IPS-NIHi7 (cell line): ENCODE measurements around the gene SPEM1.

Experiments used
- DNase-seq: peaks from one replicate; pipeline ENCODE4 v3.0.0; 2012; ENCODE audit warnings: mixed read lengths; ENCODE audit errors: extremely low spot score

Gene SPEM1

DNA sequence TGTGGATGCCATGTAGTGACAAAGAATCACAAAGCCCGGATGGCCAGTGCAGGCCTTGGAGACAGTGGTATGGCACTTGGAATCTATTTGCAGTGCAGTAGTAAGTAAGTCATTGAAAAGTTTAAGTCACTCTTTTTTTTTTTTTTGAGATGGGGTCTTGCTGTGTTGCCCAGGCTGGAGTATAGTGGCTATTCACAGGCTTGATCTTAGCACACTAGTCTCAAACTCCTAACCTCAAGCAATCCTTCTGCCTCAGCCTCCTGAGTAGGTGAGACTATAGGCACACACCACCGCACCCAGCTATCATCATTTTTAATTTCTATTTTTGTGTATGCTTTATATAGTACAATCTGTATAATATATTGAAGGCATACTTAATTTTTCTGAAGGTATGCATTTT lies 21.5 kb upstream of the SPEM1 start:
- no peak for DNase-seq

DNA sequence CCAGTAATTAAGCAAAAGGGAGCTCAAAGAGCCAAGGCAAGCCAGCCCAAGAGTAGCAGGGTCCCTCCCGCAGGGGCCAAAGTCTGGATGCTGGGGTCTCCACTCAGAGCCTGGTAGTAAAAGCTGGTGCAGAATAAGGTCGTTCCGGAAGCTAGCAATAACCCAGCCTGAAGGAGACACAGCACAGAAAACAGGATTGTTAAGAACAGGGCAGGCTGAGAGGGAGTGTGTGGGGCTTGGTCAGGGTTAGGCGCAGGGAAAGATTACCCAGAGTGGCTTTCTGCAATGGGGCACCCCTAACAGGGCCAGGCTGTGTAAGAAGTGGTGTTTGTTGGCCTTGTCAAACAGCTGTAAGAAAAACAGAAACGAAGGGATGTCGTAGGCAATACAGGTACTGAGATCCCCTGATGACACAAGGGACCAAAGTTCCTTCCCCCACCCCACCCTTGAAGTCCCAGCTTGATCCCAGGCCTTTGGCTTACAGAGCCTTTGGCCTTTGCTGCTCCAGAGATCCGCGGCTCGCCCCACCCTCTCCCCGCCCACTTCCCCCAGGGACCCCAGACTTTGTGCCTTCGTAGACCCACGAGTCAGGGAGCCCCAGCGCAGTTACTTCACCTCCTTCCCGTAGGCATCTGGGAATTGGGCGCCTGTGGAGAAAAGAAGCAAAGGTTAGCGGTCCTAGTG lies 16.9 kb upstream of the SPEM1 start:
- no peak for DNase-seq

DNA sequence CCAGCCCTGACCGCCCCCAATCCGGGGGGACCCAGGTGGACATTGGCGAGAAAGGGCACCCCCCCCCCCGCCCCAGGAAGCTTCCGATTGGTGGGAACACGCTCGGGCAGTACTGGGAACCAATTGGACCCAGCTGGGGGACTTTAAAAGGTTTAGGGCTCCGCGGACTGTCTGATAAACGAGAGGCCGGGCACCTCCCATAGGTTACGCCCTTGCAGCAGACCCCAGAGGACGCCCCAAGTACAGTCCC lies 16.5 kb upstream of the SPEM1 start:
- DNase-seq = peak; percentile 73

DNA sequence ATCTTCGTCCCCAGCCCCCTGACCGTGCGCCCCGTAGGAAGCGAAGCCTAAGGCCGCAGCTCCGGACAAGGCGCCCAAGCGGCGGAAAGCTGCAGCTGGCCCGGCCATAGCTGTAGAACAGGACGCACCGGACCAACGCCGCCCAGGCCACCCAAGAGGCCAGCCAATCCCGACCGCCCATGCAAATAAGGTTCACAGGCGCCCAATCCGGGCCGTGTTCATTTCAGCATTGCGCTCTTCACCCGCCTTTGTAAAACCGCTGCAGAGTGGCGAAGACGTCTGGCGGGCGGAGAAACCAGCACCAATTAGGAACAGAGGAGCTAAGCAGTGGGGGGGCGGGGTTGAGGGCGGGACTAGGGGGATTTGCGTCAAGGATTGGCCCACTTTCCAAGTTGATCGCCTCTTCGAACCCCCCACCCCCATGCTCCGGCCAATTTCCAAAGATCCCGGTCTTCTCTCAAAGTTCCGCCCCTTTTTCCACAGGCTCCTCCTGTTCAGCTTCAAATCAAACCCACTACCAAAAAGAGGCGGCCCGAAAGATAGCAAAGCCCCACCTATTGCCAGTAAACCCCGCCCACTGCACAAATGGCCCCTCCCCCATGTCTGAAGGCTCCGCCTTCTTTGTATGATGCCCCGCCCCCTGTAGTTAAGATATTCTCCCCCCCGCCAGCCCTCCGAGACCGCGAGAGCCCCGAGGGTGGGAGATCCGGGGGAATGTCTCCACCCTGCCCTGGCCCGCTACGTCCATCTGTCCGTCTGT lies 16.0 kb upstream of the SPEM1 start, which contains the start of gene TMEM256:
Gene TMEM256, minus strand, starts transcription at position 121 of the 760 bp plus-strand sequence. Its CDS starts 13 bp downstream, at position 108.
- DNase-seq = peak; percentile 90

DNA sequence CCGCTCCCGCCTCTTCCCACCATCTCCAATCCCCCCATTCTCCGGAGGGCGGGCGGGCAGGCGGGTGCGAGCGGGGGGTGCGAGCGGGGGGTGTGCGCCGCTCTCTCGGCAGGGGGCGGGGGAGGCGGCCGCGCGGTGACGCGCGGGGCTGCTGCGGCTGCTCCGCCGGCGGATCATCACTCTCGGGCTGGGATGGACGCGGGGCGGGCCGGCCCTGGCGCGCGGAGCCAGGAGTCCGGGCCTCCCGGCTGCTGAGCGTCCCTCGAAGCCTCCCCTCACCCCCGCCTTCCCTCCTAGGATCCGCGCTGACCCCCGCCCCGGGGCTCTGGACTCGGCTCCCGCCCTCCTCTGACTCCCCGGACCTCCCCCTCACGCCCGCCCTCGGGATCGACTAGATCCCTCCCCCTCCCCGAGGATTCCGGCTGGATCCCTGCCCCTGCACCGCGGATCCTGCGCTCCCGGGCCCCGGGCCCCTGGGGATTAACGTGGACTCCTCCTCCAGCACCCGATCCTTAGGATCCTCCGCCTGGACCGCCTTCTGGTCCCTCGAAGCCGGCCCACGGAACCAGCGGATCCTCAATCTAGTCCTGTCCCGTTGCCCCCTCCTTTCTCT lies 15.3 kb upstream of the SPEM1 start:
- DNase-seq = no peak

DNA sequence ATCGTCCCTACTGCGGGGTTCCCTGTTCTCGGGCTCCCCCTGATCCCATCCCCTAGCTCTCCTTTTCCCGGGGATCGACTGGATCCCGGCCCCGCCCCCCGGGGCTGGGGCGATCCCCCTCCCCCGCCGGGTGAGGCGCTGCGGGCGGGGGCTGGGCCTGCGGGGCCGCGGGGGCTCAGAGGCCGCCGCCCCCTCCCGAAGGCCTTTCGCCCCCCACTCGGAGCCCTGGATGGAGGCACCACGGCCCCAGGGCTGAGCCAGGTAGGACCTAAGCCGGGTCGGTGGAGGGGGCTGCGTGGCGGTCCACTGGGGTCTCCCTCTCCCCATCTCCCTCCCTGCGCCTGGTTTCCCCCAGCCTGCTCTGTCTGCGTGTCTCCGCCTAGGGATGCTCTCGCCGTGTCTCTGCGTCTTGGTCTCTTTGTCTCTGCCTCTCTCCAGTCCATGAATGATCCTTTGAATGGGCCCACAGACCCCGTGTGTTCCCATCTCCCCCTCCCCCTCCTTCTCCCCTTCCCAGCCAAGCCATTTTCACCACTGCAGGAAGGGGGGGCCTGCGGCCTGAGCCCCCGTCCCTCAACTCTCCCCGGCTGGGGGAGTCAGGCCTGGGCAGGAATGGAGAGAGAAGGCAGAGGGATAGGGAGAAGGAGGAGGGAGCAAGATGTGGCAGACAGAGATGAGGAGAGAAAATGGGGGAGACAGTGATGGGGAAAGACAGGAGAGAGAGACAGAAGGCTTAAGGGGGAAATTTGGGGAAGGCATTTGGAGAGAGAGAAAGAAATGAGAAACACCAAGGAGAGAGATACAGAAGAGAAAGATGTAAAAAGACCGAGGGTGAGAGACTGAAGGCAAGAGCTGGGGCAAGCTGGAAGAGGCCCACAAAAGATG lies 14.5 kb upstream of the SPEM1 start:
- no peak for DNase-seq

DNA sequence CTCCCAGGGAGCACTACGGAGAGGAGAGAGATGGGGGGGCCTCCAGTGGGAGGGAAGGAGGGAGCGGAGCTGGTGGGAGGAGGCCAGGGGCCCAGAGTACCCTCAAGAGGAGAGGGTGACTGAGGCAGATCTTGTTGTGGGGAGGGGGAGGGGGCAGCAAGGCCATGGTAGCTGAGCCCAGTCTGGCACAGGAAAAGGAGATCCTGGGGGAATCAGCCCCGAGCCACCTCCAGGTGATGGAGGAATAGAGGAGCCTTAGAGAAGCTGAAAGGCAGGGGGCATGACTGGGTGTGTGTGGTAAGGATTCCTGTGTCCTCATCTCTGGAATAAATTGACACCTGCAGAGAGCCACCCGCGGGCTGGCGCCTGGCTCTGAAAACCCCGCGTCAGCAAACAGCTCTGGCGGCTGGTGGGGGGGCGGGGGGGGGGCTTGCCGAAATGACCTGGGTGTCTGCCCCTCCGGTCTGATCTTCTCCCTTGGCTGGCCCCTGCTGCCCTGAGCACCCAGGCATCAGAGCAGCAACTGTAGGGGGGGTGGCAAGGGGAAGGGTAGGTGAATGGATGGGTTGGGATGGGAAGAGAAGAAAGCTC lies 13.8 kb upstream of the SPEM1 start:
- no peak for DNase-seq

DNA sequence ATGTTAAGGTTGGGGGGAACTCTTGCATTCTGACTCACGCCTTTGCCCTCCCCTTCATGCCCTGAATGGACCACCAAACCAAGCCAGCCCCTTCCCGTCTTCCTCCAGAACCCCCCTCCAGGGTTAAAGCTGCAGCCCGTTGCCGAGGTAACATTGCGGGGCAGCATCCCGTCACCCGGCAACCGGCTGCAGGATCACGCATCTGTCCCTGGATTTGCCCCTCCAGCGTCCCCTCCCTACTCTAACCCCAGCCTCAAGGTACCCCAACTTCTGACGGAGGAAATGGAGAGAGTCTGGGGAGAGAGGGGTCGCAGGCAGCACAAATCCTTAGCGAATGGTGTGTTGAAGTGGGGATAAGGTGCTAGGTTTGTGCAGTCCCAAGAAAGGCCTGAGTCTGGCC lies 13.0 kb upstream of the SPEM1 start:
- DNase-seq = no peak

DNA sequence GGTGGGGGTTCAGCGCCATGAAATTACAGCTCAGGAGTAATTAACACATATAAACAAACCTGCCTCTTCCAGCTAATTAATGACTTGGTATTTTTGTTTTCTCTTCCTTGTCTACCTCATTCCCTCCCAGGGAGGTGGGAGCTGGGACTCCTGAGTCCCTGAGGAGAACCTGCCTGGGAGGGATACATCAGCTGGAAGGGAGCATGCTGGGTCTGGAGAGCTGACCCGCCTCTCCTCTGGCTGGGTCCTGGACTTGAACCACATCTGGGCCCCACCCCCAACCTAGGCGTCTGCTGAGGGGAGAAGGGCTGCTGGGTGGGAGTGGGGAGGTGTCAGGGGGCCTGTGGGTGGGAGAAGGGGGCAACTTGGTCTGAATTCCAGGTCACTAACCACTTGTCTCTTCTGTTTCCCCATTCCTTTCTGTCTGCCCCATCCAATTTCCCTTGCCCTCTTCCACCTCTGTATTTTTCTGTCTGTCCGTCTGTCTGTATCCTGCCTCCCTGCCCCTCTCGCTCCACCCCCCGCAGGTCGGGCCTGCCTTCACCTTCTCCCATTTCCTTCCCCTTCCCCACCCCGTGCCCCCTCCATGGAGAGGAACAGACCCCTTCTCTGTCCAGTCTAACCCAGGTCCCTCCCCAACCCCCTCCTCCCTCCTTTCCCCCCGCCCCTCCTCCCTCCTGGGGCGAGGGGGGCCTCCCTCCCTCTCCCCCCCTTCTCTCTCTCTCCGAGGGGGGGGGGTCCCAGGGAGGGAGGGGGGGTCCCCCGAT lies 12.5 kb upstream of the SPEM1 start, which contains the start of gene NLGN2:
Gene NLGN2, plus strand, starts transcription at position 361 of the 767 bp plus-strand sequence. CDS start 411 bp downstream, outside the sequence.
- no peak for DNase-seq

DNA sequence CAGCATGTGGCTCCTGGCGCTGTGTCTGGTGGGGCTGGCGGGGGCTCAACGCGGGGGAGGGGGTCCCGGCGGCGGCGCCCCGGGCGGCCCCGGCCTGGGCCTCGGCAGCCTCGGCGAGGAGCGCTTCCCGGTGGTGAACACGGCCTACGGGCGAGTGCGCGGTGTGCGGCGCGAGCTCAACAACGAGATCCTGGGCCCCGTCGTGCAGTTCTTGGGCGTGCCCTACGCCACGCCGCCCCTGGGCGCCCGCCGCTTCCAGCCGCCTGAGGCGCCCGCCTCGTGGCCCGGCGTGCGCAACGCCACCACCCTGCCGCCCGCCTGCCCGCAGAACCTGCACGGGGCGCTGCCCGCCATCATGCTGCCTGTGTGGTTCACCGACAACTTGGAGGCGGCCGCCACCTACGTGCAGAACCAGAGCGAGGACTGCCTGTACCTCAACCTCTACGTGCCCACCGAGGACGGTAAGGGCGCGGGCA lies 11.8 kb upstream of the SPEM1 start:
- no peak for DNase-seq

DNA sequence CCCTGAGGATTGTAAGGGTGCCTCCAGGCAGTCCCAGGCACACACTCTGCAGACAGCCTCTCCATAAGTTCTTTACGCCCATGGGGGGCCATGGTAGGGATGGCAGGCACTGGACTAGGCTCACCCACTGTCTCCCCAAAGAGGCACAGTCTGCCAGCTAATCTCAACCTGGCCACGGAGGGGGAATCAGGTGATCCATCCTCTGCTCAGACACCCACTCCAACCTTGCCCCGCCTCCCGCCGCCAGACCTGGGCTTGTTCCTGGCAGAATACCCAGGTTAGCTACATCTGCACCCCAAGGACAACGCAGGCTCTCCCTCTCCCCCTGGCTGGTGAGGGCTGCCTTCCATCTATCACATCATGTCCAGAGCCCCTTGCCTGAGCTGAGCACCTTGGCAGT lies 11.3 kb upstream of the SPEM1 start:
- no peak for DNase-seq

DNA sequence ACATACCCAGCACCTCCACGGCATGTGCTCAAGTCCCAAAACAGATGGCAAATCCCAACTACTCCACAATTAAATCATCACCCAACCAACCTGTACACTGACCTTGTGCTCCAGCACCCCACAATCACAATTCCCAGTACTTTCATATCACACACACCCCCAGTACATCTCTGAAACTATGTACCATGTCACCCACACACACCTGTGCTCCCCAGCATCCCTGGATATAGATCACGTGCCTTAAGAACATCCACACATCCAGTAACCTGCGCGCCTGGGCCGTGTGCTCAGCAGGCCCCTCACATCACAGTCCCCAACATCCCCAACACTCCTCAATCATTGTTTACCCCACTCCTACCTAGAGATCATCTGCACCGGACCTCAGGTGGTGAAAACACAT lies 10.4 kb upstream of the SPEM1 start:
- no peak for DNase-seq

DNA sequence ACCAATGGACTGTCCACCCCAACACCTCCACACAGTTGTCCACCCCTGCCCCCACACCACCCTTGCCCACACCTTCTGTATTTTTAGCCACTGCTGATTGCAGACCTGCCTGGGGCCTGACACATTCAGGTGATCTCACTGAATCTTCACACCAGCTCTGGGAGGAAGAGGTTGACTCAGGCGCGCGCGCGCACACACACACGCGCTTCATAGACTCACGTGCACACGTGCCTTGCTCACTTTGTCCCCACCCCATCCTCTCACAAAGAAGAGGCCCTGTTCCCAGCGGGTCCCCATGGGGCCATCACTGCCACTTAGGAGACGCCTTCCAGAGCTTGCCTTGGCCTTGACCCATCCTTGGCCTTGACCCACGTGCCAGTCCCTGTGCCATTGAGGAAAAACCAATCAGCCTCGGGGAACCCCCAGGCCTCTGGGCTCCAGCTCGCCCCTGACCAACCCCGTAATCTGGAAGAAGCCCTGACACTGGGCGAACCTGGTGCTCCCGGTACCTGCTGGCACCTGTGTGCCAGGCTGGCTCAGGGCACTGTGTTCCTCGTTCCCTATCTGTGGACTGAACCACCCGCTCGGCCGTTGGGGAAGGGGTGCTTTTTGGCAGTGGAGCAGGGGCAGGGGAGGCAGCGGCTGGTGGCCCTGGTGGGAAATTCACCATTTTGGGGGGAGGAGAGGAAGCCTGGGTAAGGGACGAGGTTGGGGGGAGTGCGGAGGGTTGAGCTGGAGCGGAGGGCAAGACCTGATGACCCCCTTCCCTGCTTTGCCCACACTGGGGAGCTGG lies 9.3 kb upstream of the SPEM1 start:
- DNase-seq = no peak

DNA sequence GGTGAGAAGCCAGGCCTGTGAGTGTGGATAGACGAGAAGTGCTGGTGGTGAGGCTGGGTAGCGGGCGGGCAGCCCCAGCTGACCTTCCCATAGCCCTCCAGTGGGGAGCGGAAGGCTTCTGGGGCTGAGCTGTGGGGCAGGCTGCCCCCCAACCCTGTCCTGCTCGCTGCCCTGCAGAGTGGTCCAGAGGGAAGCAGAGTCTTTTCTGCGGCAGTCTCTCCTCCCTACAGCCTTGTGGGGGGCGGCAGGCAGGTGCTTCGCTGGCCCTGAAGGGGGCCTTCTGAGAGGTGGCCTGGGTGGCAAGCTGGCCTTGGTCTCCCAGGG lies 8.7 kb upstream of the SPEM1 start:
- DNase-seq = no peak

DNA sequence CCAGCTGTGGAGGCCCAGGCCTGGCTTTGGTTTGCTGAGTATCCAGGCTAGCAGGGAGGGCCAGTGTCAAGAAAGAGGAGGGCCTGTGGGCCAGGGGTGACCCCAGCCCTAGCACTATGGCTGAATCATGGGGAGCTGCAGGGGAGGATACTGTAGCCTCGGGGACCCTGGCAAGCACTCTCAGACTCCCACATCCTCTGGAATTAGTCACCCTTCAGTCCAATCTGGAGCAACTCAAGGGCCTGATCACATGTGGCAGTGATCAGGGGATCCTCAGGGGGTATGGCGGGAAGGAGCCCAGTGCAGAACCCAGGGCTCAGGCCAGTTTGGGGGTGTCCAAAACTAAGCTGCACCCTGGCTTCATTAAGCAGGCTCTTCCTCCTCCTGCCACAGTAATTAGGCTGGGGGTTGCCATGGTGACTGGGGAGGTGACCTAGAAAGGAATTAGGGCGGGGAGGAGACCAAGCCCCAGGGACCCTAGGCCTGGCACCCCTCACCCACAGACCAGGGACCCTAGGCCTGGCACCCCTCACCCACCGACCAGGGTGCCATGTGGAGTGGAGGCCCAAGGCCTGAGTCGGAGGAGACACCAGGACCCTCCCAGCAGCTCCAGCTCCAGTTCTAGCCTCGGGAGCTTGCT lies 6.7 kb upstream of the SPEM1 start:
- DNase-seq = no peak

DNA sequence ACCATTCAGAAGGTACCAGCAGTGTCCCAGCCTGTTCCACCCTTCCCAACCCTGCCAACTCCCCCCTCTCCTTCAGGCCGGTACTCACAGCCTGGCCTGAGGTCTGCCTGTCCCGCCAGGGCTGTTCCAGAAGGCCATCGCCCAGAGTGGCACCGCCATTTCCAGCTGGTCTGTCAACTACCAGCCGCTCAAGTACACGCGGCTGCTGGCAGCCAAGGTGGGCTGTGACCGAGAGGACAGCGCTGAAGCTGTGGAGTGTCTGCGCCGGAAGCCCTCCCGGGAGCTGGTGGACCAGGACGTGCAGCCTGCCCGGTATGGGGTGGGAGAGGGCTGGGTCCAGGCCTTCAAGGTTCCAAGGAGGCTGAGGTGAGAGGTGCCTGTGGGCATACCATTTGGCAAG lies 5.3 kb upstream of the SPEM1 start:
- no peak for DNase-seq

DNA sequence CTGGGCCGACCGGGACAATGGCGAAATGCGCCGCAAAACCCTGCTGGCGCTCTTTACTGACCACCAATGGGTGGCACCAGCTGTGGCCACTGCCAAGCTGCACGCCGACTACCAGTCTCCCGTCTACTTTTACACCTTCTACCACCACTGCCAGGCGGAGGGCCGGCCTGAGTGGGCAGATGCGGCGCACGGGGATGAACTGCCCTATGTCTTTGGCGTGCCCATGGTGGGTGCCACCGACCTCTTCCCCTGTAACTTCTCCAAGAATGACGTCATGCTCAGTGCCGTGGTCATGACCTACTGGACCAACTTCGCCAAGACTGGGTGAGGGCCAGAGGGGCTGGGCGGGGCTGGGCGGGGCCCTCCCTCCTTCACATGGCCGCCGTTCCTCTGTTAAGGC lies 4.3 kb upstream of the SPEM1 start:
- no peak for DNase-seq

DNA sequence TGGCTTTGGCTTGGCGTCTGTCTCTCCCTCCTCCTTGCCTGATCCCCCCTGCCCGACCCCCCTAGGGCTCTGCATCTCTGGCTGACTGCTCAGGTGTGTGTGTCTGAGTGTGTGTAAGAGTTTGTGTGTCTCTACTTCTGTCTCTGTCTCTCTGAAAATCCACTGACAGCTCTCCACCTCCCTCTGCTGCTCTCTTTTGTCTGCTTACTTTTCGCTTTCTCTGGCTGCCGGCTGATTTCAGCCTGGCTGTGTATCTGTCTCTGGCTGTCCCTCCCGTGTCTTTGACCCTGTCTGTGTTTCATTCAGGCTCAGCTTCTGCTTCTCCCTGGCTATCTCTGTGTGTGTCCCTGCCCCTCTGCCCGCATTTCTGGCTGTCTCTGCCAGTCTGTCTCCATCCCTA lies 3.8 kb upstream of the SPEM1 start:
- DNase-seq = no peak

DNA sequence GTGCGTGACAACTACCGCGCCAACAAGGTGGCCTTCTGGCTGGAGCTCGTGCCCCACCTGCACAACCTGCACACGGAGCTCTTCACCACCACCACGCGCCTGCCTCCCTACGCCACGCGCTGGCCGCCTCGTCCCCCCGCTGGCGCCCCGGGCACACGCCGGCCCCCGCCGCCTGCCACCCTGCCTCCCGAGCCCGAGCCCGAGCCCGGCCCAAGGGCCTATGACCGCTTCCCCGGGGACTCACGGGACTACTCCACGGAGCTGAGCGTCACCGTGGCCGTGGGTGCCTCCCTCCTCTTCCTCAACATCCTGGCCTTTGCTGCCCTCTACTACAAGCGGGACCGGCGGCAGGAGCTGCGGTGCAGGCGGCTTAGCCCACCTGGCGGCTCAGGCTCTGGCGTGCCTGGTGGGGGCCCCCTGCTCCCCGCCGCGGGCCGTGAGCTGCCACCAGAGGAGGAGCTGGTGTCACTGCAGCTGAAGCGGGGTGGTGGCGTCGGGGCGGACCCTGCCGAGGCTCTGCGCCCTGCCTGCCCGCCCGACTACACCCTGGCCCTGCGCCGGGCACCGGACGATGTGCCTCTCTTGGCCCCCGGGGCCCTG lies 3.0 kb upstream of the SPEM1 start:
- DNase-seq = no peak
